T-helper 1 cell treated with Interleukin-12 subunit alpha and Interleukin-12 subunit beta and Interleukin-4 antibody, amounts not matched to agents 30 μg/mL and 1 μg/mL, for 36 hours (primary cell): ENCODE measurements around the gene SLC9B1.
"Not testable (repeated sequence)": the region's sequence is repeated elsewhere in the genome, so short reads cannot be mapped to it uniquely, and the experiment has no call there.

Experiments used
- H3K27ac Mint-ChIP-seq: one replicate; pipeline ENCODE4 v1.8.0; 2021; ENCODE audit warnings: mild to moderate bottlenecking, mixed read lengths
- H3K27me3 Mint-ChIP-seq: one replicate; pipeline ENCODE4 v1.8.0; 2021; ENCODE audit warnings: low read depth, mixed read lengths
- H3K36me3 Mint-ChIP-seq: one replicate; pipeline ENCODE4 v1.8.0; 2021; ENCODE audit warnings: low read depth, mixed read lengths
- H3K4me1 Mint-ChIP-seq: one replicate; pipeline ENCODE4 v1.8.0; 2021; ENCODE audit warnings: low read depth, mixed read lengths
- H3K4me3 Mint-ChIP-seq: one replicate; pipeline ENCODE4 v1.8.0; 2021; ENCODE audit warnings: mild to moderate bottlenecking, moderate library complexity, mixed read lengths
- H3K9me3 Mint-ChIP-seq: one replicate; pipeline ENCODE4 v1.8.0; 2021; ENCODE audit warnings: mixed read lengths

SLC9B1 gene

DNA sequence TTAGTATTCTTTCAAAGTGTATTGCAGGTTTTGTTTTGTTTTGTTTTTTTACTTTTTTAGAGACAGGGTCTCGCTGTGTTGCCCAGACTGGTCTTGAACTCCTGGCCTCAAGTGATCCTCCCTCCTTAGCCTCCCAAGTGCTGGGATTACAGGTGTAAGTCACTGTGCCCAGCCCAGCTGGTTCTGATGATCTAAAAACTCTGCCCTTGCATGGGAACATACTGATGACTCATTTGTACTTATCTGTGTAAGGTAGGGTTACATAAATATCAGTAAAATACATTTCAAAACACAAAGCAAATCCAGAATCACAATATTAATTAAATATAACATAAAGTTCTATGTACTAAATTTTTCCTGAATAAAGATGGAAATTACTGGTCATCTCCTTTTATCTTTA is 7.4 kb upstream of the SLC9B1 start:
- H3K9me3 Mint-ChIP-seq: no peaks in the 10 kb centered on the region
- H3K27ac Mint-ChIP-seq: no peak overlapping the region
- H3K27me3 Mint-ChIP-seq: no peaks in the 10 kb centered on the region
- peaks cover 1% of the 10 kb centered on the region for H3K4me1 Mint-ChIP-seq
- H3K36me3 Mint-ChIP-seq: peaks cover 29% of the 10 kb centered on the region
- no peak overlapping the region for H3K4me3 Mint-ChIP-seq

DNA sequence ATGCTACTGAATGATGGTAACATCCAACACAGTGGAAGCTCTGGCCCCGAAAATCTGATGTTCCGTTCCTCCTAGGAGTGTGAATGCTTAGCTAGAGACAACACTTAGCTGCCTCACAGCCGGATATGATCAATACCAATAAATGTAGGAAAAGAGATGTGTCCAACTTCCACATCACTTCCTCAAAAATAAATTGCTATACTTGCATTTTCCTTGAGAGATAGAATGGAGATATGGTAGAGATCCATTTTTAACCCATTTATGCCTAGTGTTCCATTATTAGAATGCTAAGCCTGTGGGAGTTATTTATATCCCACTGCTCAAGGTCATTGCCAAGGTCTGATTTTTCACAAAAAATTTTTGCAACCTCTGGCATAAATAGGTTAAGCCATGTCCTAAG is 5.5 kb upstream of the SLC9B1 start:
- Mint-ChIP-seq H3K4me3 (no peak overlapping the region), H3K27ac (no peak overlapping the region), H3K9me3 (no peaks in the 10 kb centered on the region), H3K36me3 (peaks cover 22% of the 10 kb centered on the region), H3K4me1 (peaks cover 2% of the 10 kb centered on the region), H3K27me3 (no peaks in the 10 kb centered on the region)

DNA sequence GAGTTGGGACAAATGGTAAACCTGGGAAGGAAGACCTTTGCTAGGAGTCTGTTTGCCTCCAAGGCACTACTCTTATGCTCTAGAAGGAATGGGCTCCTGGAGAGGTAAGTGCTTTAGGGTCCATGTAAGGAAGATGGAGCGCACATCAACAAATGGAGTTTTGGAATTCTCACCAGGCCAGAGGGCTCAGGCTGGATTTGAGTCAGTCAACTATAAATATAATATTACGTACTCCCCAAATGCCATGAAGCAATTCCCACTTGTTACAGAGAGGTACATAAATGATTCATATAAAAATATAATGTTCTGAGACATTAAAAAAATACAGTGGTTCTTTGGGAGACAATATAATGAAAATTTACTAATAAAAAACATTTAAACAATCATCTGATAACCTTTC is 1.6 kb upstream of the SLC9B1 start:
- Mint-ChIP-seq H3K36me3 (peaks cover 13% of the 10 kb centered on the region), H3K4me1 (peaks cover 15% of the 10 kb centered on the region), H3K4me3 (no peak overlapping the region), H3K27me3 (no peaks in the 10 kb centered on the region), H3K9me3 (no peaks in the 10 kb centered on the region), H3K27ac (peak overlapping the region; percentile 21)

DNA sequence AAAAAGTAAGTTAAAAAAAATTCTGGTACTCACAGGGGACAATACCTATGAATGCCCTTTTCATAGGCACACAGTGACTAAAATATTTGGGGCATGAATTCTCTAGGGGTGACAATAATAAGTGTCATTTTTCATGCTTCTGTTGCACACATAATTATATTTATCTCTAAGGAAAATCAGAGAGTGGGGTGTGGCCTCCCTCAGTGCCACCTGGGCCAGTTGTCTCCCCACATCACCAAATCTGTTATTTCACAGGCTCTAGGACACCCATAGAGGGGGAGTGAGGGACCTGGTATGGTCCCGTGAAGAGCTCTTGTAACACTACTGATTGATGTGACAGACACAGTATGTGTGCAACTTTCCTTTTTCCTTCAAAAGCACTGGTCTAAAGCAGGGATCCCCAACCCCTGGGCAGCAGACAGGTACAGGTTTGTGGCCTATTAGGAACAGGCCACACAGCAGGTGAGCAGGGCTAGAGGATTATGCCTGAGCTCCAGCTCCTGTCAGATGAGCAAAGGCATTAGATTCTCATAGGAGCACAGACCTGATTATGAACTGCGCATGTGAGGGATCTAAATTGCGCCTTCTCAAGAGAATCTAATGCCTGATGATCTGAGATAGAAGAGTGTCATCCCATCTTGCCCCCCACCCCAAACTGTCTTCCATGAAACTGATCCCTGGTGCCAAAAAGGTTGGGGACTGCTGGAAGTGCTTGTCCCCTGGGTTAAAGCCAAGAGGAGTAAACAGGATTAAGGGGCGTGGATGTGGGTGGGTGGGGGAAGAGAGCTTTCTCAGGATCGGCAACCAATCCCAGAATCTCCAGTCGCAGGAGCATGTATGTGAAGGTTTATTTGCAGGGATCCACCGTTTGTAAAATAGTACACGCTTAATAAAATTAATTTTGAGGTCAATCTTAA is 856 bp downstream of the SLC9B1 start:
- H3K4me1 Mint-ChIP-seq: peaks cover 14% of the 10 kb centered on the region
- H3K4me3 Mint-ChIP-seq: peak overlapping the region; percentile 93
- peaks cover 9% of the 10 kb centered on the region for H3K36me3 Mint-ChIP-seq
- H3K27ac Mint-ChIP-seq: peak overlapping the region; percentile 96
- H3K9me3 Mint-ChIP-seq: no peaks in the 10 kb centered on the region
- H3K27me3 Mint-ChIP-seq: no peaks in the 10 kb centered on the region

GRCh38 chr4:103012551-103012950 is 7.0 kb downstream of the SLC9B1 start:
- H3K27ac Mint-ChIP-seq: no peak overlapping the region
- H3K27me3 Mint-ChIP-seq: no peaks in the 10 kb centered on the region
- H3K36me3 Mint-ChIP-seq: no peaks in the 10 kb centered on the region
- no peaks in the 10 kb centered on the region for H3K9me3 Mint-ChIP-seq
- no peak overlapping the region for H3K4me3 Mint-ChIP-seq
- no peaks in the 10 kb centered on the region for H3K4me1 Mint-ChIP-seq

GRCh38 chr4:103012060-103012459 is 7.4 kb downstream of the SLC9B1 start:
- no peaks in the 10 kb centered on the region for H3K27me3 Mint-ChIP-seq
- no peaks in the 10 kb centered on the region for H3K9me3 Mint-ChIP-seq
- no peak overlapping the region for H3K4me3 Mint-ChIP-seq
- no peaks in the 10 kb centered on the region for H3K4me1 Mint-ChIP-seq
- H3K27ac Mint-ChIP-seq: no peak overlapping the region
- H3K36me3 Mint-ChIP-seq: no peaks in the 10 kb centered on the region

GRCh38 chr4:103011378-103012025 is 8.0 kb downstream of the SLC9B1 start:
- H3K4me1 Mint-ChIP-seq: no peaks in the 10 kb centered on the region
- no peaks in the 10 kb centered on the region for H3K27me3 Mint-ChIP-seq
- H3K27ac Mint-ChIP-seq: no peak overlapping the region
- H3K4me3 Mint-ChIP-seq: no peak overlapping the region
- H3K9me3 Mint-ChIP-seq: no peaks in the 10 kb centered on the region
- no peaks in the 10 kb centered on the region for H3K36me3 Mint-ChIP-seq

- Mint-ChIP-seq H3K27me3 (peaks cover 5% of the 10 kb centered on the region), H3K9me3 (no peaks in the 10 kb centered on the region), H3K36me3 (no peaks in the 10 kb centered on the region), H3K4me3 (no peak overlapping the region), H3K27ac (no peak overlapping the region), H3K4me1 (no peaks in the 10 kb centered on the region)
These were observed 8.7 kb downstream of the SLC9B1 start for GRCh38 chr4:103010804-103011203.

- Mint-ChIP-seq H3K4me1 (no peaks in the 10 kb centered on the region), H3K27ac (no peak overlapping the region), H3K36me3 (no peaks in the 10 kb centered on the region), H3K27me3 (peaks cover 15% of the 10 kb centered on the region), H3K4me3 (no peak overlapping the region), H3K9me3 (no peaks in the 10 kb centered on the region)
These were observed 10.4 kb downstream of the SLC9B1 start for GRCh38 chr4:103008875-103009729.

- Mint-ChIP-seq H3K4me1 (no peaks in the 10 kb centered on the region), H3K9me3 (peaks cover 16% of the 10 kb centered on the region), H3K27me3 (peaks cover 15% of the 10 kb centered on the region), H3K4me3 (no peak overlapping the region), H3K36me3 (peaks cover 4% of the 10 kb centered on the region), H3K27ac (no peak overlapping the region)
These were observed 17.0 kb downstream of the SLC9B1 start for GRCh38 chr4:103002551-103002950.

- Mint-ChIP-seq H3K4me1 (no peaks in the 10 kb centered on the region), H3K27ac (no peak overlapping the region), H3K4me3 (no peak overlapping the region), H3K36me3 (peaks cover 7% of the 10 kb centered on the region), H3K27me3 (no peaks in the 10 kb centered on the region), H3K9me3 (peaks cover 18% of the 10 kb centered on the region)
These were observed 24.7 kb downstream of the SLC9B1 start for GRCh38 chr4:102994803-102995202.

GRCh38 chr4:102993985-102994384 is 25.5 kb downstream of the SLC9B1 start:
- not testable (repeated sequence) for H3K27me3 Mint-ChIP-seq

GRCh38 chr4:102988429-102989020 is 31.0 kb downstream of the SLC9B1 start:
- Mint-ChIP-seq H3K27ac (peak overlapping the region; percentile 85), H3K27me3 (no peaks in the 10 kb centered on the region), H3K4me3 (peak overlapping the region; percentile 71), H3K4me1 (peaks cover 16% of the 10 kb centered on the region), H3K9me3 (peaks cover 14% of the 10 kb centered on the region), H3K36me3 (peaks cover 14% of the 10 kb centered on the region)

More at GRCh38 chr4:102993985-102994384, 25.5 kb downstream of the SLC9B1 start:
- not testable (repeated sequence) for H3K4me3 Mint-ChIP-seq, H3K4me1 Mint-ChIP-seq, H3K27ac Mint-ChIP-seq, H3K36me3 Mint-ChIP-seq
- H3K9me3 Mint-ChIP-seq: peaks cover 17% of the 10 kb centered on the region

DNA sequence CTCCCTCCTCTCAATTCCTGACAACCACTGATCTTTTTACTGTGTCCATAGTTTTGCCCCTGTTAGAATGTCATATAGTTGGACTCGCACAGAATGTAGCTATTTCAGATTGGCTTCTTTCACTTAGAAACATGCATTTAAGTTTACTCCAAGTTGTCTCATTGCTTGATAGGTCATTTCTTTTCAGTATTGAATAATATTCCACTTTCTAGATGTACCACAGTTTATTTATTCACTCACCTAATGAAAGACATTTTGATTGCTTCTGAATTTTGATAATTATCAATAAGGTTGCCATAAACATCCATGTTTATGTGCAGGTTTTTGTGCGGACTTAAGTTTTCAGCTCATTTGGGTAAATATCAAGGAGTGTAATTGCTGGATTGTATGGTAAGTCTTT is 38.5 kb downstream of the SLC9B1 start:
- H3K27me3 Mint-ChIP-seq: no peaks in the 10 kb centered on the region
- no peak overlapping the region for H3K4me3 Mint-ChIP-seq
- no peak overlapping the region for H3K27ac Mint-ChIP-seq
- H3K9me3 Mint-ChIP-seq: peaks cover 1% of the 10 kb centered on the region
- H3K4me1 Mint-ChIP-seq: no peaks in the 10 kb centered on the region
- peaks cover 1% of the 10 kb centered on the region for H3K36me3 Mint-ChIP-seq
